Neural progenitor cell (in vitro differentiated cells): ENCODE results near the gene COTL1. TPM values are rescaled to one million over a fixed set of nuclear protein-coding genes. Genes with fewer than 3 reads are reported as not detected.

Experiments used
- DNase-seq: peaks from one replicate; pipeline ENCODE4 v3.0.0-alpha.2; 2016; ENCODE audit warnings: low spot score
- H2AFZ ChIP-seq: fragments of 200-600 bp; sonication (generic); replicated peaks from 2 replicates; pipeline ENCODE4 v1.6.1; 2016; ENCODE audit warnings: antibody characterized with exemption
- H3F3A ChIP-seq: fragments of 200-600 bp; sonication (generic); 2 replicates; pipeline ENCODE4 v1.6.1; 2016; ENCODE audit warnings: antibody characterized with exemption, low read depth
- H3K27ac ChIP-seq: fragments of 200-600 bp; sonication (generic); 2 replicates; pipeline ENCODE4 v1.5.1; 2016; ENCODE audit warnings: mild to moderate bottlenecking
- H3K27me3 ChIP-seq: fragments of 200-600 bp; sonication (generic); 2 replicates; pipeline ENCODE4 v1.6.1; 2016; ENCODE audit warnings: mild to moderate bottlenecking, moderate library complexity
- H3K36me3 ChIP-seq: fragments of 200-600 bp; sonication (generic); 2 replicates; pipeline ENCODE4 v1.5.1; 2016
- H3K4me1 ChIP-seq: fragments of 200-600 bp; sonication (generic); 2 replicates; pipeline ENCODE4 v1.6.1; 2016; ENCODE audit warnings: mixed run types
- H3K4me2 ChIP-seq: fragments of 200-600 bp; sonication (generic); 2 replicates; pipeline ENCODE4 v1.6.1; 2016
- H3K4me3 ChIP-seq: fragments of 200-600 bp; sonication (generic); 2 replicates; pipeline ENCODE4 v1.5.1; 2016
- H3K79me2 ChIP-seq: fragments of 200-600 bp; sonication (generic); 2 replicates; pipeline ENCODE4 v1.6.1; 2016; ENCODE audit warnings: low read depth
- H3K9ac ChIP-seq: fragments of 200-600 bp; sonication (generic); 2 replicates; pipeline ENCODE4 v1.6.1; 2016
- H3K9me3 ChIP-seq: fragments of 200-600 bp; sonication (generic); 2 replicates; pipeline ENCODE4 v1.5.1; 2016; ENCODE audit warnings: low read depth
- H4K20me1 ChIP-seq: fragments of 200-600 bp; sonication (generic); 2 replicates; pipeline ENCODE4 v1.6.1; 2016; ENCODE audit warnings: low read depth
- H3K27ac Mint-ChIP-seq: 3 replicates; pipeline ENCODE4 v1.8.0; 2021; ENCODE audit warnings: mixed read lengths
- H3K27me3 Mint-ChIP-seq: 2 replicates; pipeline ENCODE4 v1.8.0; 2022; ENCODE audit warnings: low read depth, mild to moderate bottlenecking, inconsistent platforms, moderate library complexity, mixed read lengths; ENCODE audit not compliant: insufficient read depth
- H3K36me3 Mint-ChIP-seq: 3 replicates; pipeline ENCODE4 v1.8.0; 2021; ENCODE audit warnings: mixed read lengths
- H3K4me1 Mint-ChIP-seq: 3 replicates; pipeline ENCODE4 v1.8.0; 2021; ENCODE audit warnings: mixed read lengths
- H3K4me3 Mint-ChIP-seq: 3 replicates; pipeline ENCODE4 v1.8.0; 2021; ENCODE audit warnings: mild to moderate bottlenecking, moderate library complexity, mixed read lengths
- H3K9me3 Mint-ChIP-seq: 3 replicates; pipeline ENCODE4 v1.8.0; 2020; ENCODE audit warnings: mixed read lengths
- CTCF ChIP-seq: fragments of 200-600 bp; sonication (generic); IDR thresholded peaks from 2 replicates; pipeline ENCODE4 v1.5.1; 2017; ENCODE audit warnings: antibody characterized with exemption, mild to moderate bottlenecking
- EZH2 ChIP-seq: fragments of 200-600 bp; sonication (generic); IDR thresholded peaks from 2 replicates; pipeline ENCODE4 v1.6.1; 2017; ENCODE audit warnings: antibody characterized with exemption, mild to moderate bottlenecking, moderate library complexity
- EZH2phosphoT487 ChIP-seq: fragments of 200-600 bp; sonication (generic); IDR thresholded peaks from 2 replicates; pipeline ENCODE4 v1.6.1; 2017; ENCODE audit warnings: antibody characterized with exemption
- total RNA-seq: library from RNA; depleted of rRNA; stranded (reverse); fragments of >200 nt; gene quantifications from 2 replicates; pipeline ENCODE4 v1.2.3, GENCODE V29; 2015; ENCODE audit warnings: low replicate concordance

The COTL1 gene
- total RNA-seq, 1 donor from 2014 or later: 46.9 TPM

GRCh38 chr16:84574191-84574590, 43.7 kb downstream of the COTL1 start:
- Histone ChIP-seq H3K27me3 (no peaks in the 10 kb centered on the region), H3K4me2 (no peak overlapping the region), H3K4me1 (no peaks in the 10 kb centered on the region), H3K4me3 (no peak overlapping the region), H3K36me3 (peaks cover 7% of the 10 kb centered on the region), H3F3A (no peaks in the 10 kb centered on the region), H3K9me3 (no peaks in the 10 kb centered on the region), H4K20me1 (peaks cover 11% of the 10 kb centered on the region), H3K27ac (no peak overlapping the region), H3K79me2 (no peaks in the 10 kb centered on the region), H3K9ac (no peak overlapping the region), H2AFZ (no peak overlapping the region)
- no peak overlapping the region for H3K27ac Mint-ChIP-seq
- H3K9me3 Mint-ChIP-seq: peaks cover 22% of the 10 kb centered on the region
- no peak for DNase-seq
- TF ChIP-seq EZH2: no peak
- no peak for TF ChIP-seq EZH2phosphoT487
- TF ChIP-seq CTCF: no peak
- H3K4me1 Mint-ChIP-seq: peaks cover 25% of the 10 kb centered on the region
- H3K36me3 Mint-ChIP-seq: peaks cover 52% of the 10 kb centered on the region
- no peak overlapping the region for H3K4me3 Mint-ChIP-seq
- peaks cover 4% of the 10 kb centered on the region for H3K27me3 Mint-ChIP-seq

- peaks cover 8% of the 10 kb centered on the region for H4K20me1 ChIP-seq
- H3K9me3 Mint-ChIP-seq: peaks cover 25% of the 10 kb centered on the region
- no peak overlapping the region for H3K27ac ChIP-seq
- no peaks in the 10 kb centered on the region for H3K9me3 ChIP-seq
- peaks cover 21% of the 10 kb centered on the region for H3K4me1 Mint-ChIP-seq
- H3K27ac Mint-ChIP-seq: no peak overlapping the region
- peaks cover 7% of the 10 kb centered on the region for H3K36me3 ChIP-seq
- H3K9ac ChIP-seq: no peak overlapping the region
- H3F3A ChIP-seq: peaks cover 3% of the 10 kb centered on the region
- peaks cover 58% of the 10 kb centered on the region for H3K36me3 Mint-ChIP-seq
- peak overlapping the region; percentile 35 for H3K4me3 Mint-ChIP-seq
- H3K27me3 ChIP-seq: no peaks in the 10 kb centered on the region
- H3K4me1 ChIP-seq: peaks cover 4% of the 10 kb centered on the region
- no peaks in the 10 kb centered on the region for H3K79me2 ChIP-seq
- no peak for DNase-seq
- H3K4me3 ChIP-seq: no peak overlapping the region
- no peak overlapping the region for H3K4me2 ChIP-seq
- H3K27me3 Mint-ChIP-seq: peaks cover 4% of the 10 kb centered on the region
- TF ChIP-seq EZH2 (no peak), EZH2phosphoT487 (no peak), CTCF (no peak)
- no peak overlapping the region for H2AFZ ChIP-seq
Observed at GRCh38 chr16:84572096-84572495, 45.8 kb downstream of the COTL1 start.

GRCh38 chr16:84571506-84571905, 46.4 kb downstream of the COTL1 start:
- Histone ChIP-seq H3K4me1 (peaks cover 9% of the 10 kb centered on the region), H2AFZ (no peak overlapping the region), H3K9ac (no peak overlapping the region), H3K9me3 (no peaks in the 10 kb centered on the region), H3F3A (peaks cover 8% of the 10 kb centered on the region), H4K20me1 (peaks cover 2% of the 10 kb centered on the region), H3K79me2 (no peaks in the 10 kb centered on the region), H3K27ac (no peak overlapping the region), H3K4me2 (no peak overlapping the region), H3K36me3 (peaks cover 7% of the 10 kb centered on the region), H3K27me3 (no peaks in the 10 kb centered on the region), H3K4me3 (no peak overlapping the region)
- peaks cover 2% of the 10 kb centered on the region for H3K27me3 Mint-ChIP-seq
- H3K9me3 Mint-ChIP-seq: peaks cover 25% of the 10 kb centered on the region
- no peak for DNase-seq
- H3K4me3 Mint-ChIP-seq: no peak overlapping the region
- H3K27ac Mint-ChIP-seq: no peak overlapping the region
- peaks cover 57% of the 10 kb centered on the region for H3K36me3 Mint-ChIP-seq
- H3K4me1 Mint-ChIP-seq: peaks cover 24% of the 10 kb centered on the region
- TF ChIP-seq CTCF (no peak), EZH2 (no peak), EZH2phosphoT487 (no peak)
